ENCODE results near the gene S100G.

DNA sequence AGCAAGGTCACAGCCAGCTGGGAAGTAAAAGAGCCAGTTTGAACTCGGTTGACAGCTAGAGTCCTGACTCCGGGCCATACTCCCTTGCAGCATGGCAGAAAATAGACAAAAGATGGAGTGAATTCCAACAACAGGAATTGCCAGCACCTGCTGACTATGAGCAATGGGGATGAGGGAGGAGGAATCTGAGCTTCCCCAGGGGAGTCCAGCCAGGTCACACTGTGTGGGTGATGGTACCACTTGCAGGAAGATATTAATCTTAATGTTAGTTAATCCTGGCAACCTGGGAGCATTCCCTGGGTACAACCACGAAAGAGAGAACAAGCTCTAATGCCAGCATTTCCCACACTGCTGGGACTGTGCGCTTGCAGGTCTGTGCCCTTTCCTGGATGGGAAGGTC is 48.1 kb upstream of the S100G start:
- TF ChIP-seq POLR2AphosphoS5 (IDR thresholded peaks at IDR 0.05; ENCODE audit: low read depth) (no peak), STAT1 (IDR thresholded peaks at IDR 0.05; ENCODE audit: unreplicated experiment) (no peak), ZNF331 (CRISPR knock-in tag; IDR thresholded peaks at IDR 0.05; ENCODE audit: low read depth) (no peak), EZH2 (IDR thresholded peaks at IDR 0.05; ENCODE audit: low read depth, unreplicated experiment) (no peak), EZH2phosphoT487 (IDR thresholded peaks at IDR 0.05; ENCODE audit: unreplicated experiment) (no peak), NANOG (IDR thresholded peaks at IDR 0.05; ENCODE audit: borderline replicate concordance) (no peak), CREB1 (CRISPR knock-in tag; IDR thresholded peaks at IDR 0.05; ENCODE audit: low read depth) (no peak), ZNF114 (CRISPR knock-in tag; IDR thresholded peaks at IDR 0.05) (no peak)
- TF ChIP-seq, protein P1, sequence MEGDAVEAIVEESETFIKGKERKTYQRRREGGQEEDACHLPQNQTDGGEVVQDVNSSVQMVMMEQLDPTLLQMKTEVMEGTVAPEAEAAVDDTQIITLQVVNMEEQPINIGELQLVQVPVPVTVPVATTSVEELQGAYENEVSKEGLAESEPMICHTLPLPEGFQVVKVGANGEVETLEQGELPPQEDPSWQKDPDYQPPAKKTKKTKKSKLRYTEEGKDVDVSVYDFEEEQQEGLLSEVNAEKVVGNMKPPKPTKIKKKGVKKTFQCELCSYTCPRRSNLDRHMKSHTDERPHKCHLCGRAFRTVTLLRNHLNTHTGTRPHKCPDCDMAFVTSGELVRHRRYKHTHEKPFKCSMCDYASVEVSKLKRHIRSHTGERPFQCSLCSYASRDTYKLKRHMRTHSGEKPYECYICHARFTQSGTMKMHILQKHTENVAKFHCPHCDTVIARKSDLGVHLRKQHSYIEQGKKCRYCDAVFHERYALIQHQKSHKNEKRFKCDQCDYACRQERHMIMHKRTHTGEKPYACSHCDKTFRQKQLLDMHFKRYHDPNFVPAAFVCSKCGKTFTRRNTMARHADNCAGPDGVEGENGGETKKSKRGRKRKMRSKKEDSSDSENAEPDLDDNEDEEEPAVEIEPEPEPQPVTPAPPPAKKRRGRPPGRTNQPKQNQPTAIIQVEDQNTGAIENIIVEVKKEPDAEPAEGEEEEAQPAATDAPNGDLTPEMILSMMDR (conservative IDR thresholded peaks at IDR 0.05; ENCODE audit: low read depth in 2 of 2): no peak
- TF ChIP-seq, protein P2, sequence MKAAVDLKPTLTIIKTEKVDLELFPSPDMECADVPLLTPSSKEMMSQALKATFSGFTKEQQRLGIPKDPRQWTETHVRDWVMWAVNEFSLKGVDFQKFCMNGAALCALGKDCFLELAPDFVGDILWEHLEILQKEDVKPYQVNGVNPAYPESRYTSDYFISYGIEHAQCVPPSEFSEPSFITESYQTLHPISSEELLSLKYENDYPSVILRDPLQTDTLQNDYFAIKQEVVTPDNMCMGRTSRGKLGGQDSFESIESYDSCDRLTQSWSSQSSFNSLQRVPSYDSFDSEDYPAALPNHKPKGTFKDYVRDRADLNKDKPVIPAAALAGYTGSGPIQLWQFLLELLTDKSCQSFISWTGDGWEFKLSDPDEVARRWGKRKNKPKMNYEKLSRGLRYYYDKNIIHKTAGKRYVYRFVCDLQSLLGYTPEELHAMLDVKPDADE (IDR thresholded peaks at IDR 0.05): no peak
- TF ChIP-seq, protein P3, sequence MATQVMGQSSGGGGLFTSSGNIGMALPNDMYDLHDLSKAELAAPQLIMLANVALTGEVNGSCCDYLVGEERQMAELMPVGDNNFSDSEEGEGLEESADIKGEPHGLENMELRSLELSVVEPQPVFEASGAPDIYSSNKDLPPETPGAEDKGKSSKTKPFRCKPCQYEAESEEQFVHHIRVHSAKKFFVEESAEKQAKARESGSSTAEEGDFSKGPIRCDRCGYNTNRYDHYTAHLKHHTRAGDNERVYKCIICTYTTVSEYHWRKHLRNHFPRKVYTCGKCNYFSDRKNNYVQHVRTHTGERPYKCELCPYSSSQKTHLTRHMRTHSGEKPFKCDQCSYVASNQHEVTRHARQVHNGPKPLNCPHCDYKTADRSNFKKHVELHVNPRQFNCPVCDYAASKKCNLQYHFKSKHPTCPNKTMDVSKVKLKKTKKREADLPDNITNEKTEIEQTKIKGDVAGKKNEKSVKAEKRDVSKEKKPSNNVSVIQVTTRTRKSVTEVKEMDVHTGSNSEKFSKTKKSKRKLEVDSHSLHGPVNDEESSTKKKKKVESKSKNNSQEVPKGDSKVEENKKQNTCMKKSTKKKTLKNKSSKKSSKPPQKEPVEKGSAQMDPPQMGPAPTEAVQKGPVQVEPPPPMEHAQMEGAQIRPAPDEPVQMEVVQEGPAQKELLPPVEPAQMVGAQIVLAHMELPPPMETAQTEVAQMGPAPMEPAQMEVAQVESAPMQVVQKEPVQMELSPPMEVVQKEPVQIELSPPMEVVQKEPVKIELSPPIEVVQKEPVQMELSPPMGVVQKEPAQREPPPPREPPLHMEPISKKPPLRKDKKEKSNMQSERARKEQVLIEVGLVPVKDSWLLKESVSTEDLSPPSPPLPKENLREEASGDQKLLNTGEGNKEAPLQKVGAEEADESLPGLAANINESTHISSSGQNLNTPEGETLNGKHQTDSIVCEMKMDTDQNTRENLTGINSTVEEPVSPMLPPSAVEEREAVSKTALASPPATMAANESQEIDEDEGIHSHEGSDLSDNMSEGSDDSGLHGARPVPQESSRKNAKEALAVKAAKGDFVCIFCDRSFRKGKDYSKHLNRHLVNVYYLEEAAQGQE (IDR thresholded peaks at IDR 0.05; ENCODE audit: unreplicated experiment): no peak

Measured in GM23338 (cell line).